Stimulated activated CD8-positive, alpha-beta memory T cell treated with anti-CD3 and anti-CD28 coated beads, Interleukin-15, amount 100 ng/mL, for 48 hours (primary cell): ENCODE data around the gene TTC28.

Experiments
- DNase-seq, 2 donors: peaks; one replicate each; pipeline ENCODE4 v3.0.0-alpha.2; 2020; ENCODE audit warnings: low read depth in 2 of 2

The TTC28 gene

DNA sequence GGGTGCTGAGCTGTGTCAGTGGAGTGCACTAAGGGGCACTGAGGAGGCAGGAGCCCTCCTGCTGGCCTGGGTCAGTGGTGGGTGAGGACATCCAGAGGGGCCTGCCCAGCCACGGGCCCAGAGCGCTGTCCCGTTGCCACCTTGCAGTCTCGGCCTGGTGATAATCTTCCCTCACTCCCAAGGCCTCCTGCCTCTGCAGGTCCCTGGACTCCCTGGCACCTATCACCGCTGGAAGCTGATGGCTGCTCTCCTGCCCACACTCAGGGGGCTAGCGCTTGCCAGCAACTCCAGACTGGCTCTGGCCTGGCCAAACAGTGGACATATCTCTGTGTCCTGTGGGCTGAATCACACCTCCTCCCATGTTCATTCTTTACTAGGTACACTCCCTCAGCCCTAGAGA is 674.1 kb downstream of the TTC28 start:
- DNase-seq: no peak

DNA sequence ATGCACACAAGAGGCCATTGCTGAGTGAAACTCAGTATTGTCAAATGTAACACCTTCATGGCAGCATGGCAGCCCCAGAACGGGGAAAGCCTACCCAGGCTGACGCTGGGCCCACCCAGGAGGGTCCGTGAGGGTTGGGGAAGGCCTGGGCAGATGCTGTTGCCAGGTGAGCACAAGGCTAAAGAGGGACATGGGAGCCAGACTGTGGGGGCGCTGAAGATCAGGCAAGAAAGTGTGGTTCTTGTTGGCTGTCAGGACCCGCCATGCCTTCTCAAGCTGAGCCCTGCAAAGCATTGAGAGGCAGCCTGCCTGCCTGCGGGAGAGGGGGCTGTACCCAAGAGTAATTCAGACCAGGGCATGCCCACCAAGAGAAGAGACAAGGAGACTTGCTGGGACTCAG is 675.6 kb downstream of the TTC28 start:
- no peak for DNase-seq

DNA sequence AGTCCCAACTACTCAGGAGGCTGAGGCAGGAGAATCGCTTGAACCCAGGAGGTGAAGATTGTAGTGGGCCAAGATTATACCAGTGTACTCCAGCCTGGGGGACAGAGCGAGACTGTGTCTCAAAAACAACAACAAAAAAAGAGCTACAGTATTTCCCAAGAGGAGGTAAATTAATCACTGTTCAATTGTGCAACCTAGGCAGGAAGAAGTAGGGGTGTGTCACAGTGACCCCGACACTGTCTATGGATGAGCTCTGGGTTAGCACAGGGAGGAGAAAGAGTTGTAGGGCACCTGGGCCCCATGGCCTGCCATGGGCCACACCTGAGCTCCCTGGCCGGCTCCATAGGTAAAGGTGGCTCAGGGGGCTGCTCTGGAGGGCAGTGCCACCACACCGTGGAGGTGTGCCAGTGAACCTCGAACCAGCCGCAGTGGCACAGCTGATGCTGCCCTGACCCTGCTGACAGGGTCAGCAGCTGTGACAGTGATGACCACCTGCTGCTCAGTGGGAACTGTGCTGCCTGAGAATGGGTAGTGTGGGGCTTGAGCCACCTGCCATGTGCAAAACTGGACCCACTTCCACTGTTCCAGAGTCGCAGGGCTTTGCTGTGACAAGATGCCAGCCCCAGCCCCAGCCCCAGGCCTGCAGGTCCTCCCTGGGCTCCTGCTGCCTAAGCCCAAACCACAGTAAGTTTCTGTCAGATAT is 676.6 kb downstream of the TTC28 start:
- DNase-seq: no peak

DNA sequence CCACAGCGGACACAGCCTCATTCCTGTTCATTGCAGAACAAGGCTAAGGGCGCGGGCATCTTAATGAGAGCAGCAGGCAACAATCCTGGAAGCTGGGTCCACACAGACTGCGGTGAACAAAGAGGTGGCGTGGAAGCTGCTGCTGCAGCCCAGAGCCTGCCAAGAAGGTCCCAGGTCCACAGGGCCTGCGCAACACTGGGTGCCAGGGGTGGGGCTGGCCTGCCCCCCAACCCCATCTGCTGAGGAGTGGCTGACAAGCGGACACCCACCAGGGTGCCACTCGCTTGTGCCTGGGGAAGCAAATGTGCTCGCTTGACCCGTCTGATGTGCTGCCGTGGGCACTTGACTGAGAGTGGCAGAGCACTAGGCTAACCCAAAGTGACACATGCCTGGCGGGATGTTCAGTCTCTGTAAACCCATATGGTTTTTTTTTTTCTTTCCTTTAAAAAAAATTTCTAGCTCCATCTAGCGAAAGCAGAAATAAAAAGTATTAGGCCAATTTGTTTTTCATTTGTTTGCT is 677.4 kb downstream of the TTC28 start:
- no peak for DNase-seq

DNA sequence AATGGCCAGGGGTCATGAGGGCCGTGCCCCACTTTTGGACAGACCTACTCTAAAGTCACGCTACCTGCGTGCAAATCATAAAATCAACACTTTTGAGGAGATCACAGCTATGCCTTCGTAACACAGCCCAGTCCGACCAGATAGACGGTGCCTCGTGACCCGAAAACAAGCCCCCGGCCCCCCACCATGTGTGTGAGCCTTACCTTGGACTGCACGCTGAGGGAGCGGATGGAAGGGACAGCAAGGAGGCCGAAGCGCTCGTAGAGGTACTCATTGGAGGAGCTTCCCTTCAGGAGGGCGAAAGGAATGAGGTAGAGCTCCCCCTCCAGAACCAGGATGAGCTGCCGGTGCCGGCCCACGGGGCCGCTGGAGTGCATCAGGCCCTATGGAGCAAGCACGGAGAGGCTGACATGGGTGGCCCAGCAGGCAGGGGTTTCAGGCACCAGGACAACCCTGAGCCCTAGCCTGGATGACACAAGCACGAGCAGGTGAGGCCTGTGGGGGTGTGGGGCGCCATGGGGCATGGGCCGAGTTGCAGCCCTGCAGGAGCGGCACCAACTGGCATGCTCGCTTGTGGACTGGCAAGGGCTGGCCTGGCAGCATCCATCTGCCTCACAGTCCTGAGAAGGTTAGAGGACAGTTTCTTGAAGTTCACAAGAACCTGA is 678.3 kb downstream of the TTC28 start:
- DNase-seq: no peak

DNA sequence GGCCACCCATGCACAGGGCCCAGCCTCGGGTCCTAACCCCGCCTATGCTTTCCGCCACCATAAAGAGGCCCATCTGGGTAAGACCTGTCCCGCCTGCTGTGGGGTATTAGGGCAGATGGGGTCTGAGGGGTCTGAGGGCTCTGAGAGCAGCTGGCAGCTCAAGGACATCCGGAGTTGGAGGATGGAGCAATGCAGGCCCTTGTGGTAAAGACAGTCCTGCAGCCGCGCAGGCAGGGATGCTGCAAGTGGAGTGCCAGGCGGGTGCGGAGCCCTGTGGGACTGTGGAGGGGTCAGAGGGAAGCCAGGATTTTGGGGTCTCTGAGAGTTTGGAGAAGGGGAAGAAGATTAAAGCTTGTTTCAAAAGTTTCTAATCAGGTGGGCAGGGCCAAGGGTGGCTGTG is 679.3 kb downstream of the TTC28 start:
- DNase-seq: no peak

DNA sequence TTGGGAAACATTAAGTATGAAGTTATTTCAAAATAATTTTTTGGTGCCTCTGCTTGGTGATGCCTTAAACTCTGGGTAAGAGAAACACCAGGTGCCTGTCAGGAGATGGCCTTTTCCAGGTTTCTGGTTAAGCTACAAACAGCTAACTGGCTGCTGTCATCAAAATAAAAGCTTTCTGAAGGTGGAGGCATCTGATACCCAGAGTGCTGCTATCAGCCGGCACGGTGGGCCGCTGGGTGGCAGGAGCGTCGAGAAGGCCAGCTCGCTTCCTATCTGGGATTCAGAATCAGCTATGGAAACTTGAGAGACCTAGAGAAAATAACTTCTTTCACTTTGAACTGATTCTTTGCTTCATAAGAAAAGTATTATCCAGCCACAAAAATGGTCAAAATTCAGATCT is 679.8 kb downstream of the TTC28 start:
- DNase-seq: no peak

DNA sequence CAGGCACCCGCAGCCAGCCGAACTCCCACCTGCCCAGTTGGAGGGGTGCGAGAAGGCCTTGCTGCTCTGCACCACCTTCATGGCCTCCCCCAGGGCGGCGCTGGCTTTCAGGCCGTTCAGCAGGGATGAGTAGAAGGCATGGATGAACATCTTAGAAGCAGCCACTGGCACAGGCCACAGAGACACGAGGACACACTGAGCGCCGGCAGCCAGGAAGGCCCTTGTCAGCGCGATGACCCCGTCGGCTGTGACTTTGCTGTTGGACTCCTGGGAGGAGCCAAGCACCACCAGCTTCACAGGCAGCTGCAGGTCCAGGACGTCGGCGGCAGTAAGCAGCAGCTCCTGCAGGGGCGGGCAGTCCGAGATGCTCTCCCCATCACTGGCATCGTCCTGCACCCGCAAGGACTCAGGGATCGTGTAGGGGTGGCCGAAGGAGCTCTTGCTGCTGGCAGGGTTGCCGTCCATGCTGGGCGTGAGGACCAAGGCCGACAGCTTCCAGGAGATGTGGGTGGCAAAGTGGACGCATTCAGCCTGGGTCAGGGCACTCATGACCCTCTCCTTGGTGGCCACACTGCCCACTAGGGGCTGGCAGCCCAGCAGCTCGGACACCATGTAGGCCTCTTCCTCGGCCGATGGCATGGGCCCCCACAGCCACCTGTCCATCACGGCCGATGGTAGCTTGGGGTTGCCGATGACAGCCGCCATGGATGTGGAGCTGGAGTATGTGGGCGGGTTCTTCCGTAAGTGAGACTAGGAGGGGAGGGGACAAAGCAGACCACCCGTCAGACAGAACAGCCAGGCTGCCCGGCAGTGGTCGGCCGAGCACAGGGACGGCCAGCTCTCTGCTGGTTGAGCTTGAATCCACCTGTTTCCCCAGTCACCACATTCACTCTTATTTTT is 680.9 kb downstream of the TTC28 start:
- DNase-seq: no peak

DNA sequence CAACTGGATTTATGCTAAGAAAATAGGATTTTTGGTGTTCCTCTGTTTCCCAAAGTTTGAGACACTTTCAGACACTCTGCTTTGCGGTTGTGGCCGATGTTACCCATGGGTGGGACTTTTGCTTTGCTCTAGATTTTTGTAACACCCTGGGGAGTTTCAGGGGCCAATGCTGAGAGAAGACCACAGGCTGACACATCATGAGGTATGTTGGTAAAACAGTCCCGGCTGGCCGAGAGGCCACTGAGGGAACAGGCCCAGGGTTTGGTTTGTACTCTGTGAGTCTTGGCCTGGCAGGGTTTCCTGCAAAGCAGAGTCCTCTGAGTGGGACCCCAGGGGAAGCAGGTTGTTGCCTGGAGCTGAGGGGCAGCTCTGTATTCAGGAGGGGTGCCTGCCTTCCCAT is 682.1 kb downstream of the TTC28 start:
- no peak for DNase-seq

DNA sequence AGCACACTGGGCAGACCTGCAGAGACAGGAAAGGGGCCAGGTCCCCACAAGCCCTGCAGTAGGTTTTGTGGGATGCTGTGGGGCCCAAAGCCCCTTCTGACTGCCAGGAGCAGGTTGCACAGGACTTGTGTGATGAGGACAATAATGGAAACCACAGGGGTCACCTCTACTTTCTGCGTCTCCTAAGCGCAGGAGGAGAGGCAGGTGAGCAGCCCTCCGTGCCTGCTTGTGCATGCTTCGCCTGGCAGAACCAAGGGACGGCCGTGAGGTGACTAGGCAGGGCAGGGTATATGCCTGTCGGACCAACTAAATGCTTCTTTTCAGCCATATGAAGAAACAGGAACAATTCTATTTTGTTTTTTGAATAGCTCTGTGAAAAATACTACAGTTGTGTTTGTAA is 682.7 kb downstream of the TTC28 start:
- DNase-seq: no peak

DNA sequence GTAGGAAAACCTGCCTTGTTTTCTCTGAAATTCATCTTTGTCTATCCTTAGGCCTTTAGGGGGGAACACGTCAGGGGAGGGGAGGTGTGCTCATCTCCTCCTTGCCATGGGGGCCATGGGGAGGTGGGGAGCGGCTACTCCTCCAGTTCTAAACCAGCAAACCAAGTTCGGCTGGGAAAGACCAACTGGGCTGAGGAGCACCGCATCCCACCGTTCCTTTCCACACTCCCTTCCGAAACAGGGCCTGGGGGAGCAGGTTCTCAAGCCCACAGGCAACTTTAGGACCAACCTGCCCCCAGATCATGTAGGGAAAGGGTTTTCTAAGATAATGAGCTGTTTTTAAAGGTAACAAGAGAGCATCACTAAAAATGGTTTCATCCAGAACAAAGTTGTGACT is 683.1 kb downstream of the TTC28 start:
- DNase-seq: no peak

DNA sequence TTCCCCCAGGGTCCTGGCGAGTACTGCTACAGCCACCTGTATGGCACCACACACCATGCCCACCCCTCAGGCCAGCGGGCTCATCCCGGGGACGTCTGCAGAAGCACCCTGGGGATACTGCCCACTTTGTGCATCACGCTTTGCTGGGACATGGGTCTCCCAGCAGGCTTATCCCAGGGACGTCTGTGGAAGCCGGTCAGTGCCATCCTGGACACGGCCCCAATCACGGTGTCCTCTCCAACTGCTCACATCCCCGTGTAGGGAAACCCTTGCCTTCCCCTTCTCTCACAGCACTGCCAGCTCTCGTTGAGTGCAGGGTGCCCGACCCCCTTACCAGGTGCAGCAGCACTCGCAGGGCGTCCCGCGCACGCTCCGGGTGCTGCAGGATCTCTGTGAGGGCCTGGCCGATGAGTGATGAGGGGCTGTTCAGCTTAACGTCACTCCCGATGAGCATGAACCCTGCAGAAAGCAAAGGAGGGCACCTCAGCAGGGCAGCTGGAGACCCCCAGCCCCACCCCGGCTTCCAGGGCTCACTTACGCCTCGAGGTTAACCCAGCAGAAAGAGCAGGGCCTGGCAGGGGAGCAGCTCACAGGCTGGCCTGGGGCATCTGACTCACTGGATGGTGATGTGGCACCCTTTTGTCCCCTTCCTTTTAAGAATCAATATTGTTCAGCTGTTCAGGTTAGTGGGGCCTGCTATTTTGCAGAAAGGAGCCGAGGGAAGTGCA is 683.7 kb downstream of the TTC28 start:
- DNase-seq: no peak

DNA sequence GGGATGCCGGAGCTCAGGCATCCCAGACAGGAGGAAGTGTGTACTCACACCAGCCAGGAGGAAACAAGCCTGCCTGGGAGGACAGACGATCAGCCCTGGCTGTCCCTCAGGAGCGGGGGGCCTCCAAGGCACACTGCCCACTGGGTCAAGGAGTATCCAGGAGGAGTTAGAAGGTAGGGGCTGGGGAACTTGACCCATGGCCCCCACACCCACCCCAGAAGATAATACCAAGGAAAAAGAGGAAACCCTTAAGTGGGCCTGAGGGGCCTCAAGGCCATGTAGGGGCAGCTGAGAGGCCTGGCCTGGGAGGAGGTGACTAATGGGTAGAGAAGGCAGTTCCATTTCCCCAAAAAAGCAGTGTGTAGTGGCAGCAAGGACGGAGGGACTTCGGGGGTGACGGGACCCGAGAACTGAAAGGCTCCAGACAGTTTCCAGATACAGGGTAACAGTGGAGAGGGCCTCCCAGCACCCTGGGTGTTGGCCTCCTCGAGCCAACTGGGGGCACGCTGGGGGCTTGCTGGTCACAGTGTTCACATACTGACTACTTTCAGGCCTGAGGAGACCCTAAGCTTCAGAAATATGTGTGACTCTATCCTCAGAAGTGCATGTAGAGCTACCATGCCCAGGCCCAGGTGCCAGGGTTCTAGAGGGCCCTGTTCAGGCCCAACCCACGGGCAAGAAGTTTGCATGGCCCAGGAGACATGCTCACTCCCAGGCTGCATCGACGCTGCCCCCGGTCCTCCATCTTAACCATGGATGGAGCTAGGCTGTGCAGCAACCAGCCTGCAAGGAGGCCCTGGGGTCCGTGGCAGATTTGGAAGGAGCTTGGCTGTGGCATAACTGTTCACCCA is 684.9 kb downstream of the TTC28 start:
- no peak for DNase-seq

DNA sequence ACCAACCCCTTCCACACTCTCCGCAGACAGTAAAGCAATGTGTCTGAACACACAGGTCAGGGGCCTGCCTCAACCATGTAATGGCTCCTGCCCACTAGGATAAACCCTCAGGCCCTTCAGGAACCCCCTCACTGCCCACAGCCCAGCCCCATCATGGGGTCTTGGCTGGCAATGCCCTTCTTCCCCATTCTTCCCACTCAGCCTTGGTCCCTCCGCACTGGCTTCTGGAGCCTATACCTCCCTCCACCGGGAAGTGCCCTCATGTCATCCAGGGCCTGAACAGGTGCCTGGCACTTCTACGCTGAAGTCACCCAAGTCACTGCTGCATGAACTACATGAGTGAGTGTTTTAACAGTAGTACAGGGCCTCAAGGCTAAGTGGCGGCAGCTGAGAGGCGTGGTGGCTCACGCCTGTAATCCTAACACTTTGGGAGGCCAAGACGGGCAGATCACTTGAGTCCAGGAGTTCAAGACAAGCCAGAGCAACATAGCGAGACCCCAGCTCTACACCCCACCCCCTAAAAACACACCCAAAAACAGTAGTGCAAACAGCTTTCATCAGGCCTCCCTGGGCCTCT is 685.8 kb downstream of the TTC28 start:
- no peak for DNase-seq

DNA sequence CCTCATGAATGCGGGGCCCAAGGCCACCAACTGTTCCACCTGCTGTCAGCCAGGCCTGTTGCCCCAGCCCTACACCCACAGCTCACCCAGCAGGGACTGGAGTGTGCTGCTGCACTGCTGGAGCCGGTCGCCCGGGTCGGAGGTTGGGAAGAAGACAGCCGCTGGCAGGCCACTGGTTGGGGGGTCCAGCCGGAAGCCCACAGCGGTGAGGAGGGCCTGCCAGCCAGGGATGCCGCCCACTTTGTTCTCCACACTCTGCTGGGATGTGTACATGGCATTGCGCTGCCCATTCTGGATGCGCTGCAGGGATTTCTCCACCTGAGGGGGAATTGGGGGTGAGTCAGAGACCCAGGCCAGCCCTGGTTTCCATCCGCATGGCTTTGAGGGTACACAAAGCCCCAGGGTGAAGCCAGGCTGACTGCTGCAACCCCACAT is 686.4 kb downstream of the TTC28 start:
- DNase-seq: no peak

DNA sequence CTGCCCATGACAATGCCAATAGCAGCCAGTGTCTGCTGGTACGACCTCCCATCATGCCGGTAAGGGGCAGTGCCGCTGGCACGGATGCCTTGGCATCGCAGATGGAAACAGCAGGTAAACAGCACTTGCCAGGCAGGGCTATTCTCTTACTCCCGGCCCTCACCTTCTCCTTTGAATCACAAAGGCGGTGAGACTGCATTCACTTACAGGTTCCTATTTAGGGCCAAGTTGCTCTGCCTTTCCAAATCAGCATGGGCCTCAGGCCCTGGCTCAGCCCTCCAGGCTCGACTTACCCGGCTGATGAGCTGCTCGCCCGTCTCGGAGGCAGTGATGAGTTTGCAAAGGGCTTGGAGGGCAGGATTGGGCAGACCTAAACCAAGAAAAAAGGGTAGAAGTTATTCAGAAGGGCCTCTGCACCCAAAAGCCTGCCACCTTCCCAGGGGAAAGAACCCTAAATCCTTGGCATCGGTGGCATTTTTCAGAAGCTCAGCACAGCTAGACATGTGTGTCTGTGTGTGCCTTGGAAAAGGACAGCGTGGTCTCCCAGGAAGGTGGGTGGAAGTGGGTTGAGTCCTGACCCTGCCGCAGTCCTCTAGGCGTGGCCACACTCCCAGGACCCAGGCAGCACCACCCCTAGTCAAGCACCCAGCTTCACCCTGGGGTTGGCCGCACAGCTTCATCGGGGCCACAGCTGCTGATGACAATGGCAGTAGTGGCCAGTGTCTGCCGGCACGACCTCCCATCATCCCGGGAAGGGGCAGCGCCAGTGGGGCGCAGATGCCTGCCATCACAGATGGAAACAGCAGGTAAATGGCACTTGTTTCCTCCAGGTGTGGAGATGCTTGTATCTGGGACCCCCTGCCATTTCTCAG is 687.1 kb downstream of the TTC28 start:
- no peak for DNase-seq

DNA sequence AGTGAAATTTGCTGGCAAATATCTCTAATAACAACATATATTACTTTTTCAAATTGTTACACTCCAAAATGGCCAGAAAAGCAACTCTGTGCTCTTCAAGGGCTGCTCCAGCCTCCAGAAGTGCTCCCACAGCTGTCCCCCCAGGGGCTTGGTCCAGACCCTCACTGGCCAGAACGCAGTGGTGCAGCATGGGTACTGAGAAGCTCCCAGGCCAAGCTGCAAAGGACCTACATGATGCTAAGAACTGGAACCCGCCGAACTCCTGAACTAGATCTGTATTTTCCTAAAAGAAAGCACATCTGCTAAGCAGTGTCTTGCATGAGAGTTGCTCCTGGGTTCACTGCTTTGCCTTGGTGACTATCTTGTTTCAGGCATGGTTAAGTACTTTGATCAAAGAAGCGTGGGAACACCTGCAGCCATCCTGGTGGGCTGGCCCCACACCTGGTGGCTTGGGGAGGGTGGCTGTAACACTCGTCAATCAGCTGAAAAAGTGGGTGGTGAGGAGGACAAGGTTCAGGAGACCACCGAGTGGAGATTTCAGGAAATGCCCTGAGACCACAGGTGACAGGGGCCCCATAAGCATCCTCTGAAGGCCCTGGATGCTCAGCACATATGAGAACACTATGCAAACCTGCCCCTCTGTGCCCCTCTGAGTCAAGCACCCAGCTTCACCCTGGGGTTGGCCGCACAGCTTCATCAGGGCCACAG is 687.9 kb downstream of the TTC28 start:
- DNase-seq: no peak

DNA sequence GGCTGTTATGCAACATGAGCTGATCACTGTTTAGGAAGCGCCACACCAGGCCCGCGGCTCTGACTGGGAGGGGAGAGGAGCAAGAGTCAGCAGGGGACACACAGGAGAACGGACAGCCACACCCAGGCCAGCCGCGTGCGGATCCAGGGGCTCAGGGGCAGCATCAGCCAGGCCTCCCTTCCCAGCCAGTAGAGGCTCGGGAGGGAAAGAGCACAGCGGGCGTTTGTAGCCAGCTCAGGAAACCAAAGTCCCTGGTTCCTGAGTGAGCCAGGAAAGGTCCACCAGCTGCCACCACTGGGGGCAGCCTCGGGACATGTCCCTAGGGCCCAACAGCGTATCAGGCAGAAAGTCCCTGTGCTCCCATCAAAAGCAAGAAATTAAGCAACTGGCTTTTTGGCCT is 688.8 kb downstream of the TTC28 start:
- no peak for DNase-seq

DNA sequence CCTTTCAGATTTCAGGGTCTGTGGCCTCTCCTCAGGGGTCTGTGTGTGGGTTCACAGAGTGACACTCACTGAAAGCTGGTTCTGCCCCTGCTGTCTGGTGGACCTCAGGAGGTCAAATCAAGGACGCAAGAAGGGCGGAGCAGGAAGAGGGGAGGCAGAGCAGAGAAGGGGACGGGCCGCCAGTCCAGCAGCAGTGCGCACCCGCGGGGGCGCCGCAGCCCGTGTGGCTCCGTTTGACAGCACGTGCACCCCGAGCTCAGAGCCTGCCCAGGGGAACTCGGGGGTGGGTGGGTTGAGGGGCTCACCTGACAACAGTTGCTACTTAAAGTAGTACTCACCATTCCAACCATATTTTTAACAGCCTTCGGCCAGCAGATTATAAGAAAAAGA is 689.2 kb downstream of the TTC28 start:
- no peak for DNase-seq
